A673 (cell line): ENCODE data around the gene LY6G5C.

Experiments used
- CTCF ChIP-seq: fragments of 300-800, 200-600 bp; sonication (generic); conservative IDR thresholded peaks from 2 replicates; pipeline ENCODE4 v1.5.1; 2017; ENCODE audit warnings: low read depth, mild to moderate bottlenecking, antibody characterized with exemption, low read length, moderate library complexity, mixed read lengths
- EZH2 ChIP-seq: fragments of 200-600 bp; sonication (generic); IDR thresholded peaks from 2 replicates; pipeline ENCODE4 v1.6.1; 2017; ENCODE audit warnings: borderline replicate concordance, low read depth, mild to moderate bottlenecking, mixed read lengths, antibody characterized with exemption, low read length; ENCODE audit not compliant: poor library complexity, severe bottlenecking

DNA sequence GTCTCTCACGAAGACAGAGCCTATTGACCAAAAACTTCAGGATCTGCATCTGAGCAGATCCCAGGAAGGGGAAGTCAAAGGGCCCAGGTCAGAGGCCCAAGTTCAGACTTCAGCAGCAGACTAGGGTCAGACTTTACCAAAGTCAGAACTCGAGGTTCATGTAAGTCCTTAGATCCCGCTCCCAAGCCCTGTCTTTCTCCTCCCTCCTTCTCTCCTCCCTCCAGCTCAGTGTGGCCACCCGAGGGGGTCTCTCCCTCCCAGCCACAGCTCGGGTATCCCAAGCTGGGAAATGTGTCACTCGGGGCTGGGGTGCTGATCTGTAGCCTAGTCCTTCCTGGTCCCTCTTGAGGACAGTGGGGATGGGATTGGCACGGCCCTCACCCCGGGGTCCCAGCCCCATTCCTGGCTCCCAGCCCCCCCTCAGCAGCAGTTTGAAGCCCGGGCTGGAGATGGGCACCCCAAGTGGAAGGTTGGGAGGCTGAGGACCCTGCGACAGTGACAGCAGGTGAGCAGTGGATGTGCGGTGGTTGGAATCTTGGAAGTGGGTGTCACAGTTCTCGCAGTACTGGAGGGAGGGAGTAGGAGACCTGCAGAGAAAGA is 18.6 kb downstream of the LY6G5C start:
- TF ChIP-seq CTCF (no peak), EZH2 (no peak)
